SH-SY5Y (cell line): Measurements from ENCODE around the gene ANGPTL4.

Source experiments
- GATA2 ChIP-seq: IDR thresholded peaks from 2 replicates; pipeline ENCODE4 v1.6.1; 2011; ENCODE audit warnings: mild to moderate bottlenecking, low read depth, low read length
- GATA3 ChIP-seq: IDR thresholded peaks from 2 replicates; pipeline ENCODE4 v1.6.1; 2011; ENCODE audit warnings: low read depth, mild to moderate bottlenecking, low read length, moderate library complexity

The ANGPTL4 gene

GRCh38 chr19:8421484-8422461 lies 57.8 kb downstream of the ANGPTL4 start:
- TF ChIP-seq GATA3 = no peak
- no peak for TF ChIP-seq GATA2

GRCh38 chr19:8423817-8424223 lies 59.9 kb downstream of the ANGPTL4 start:
- TF ChIP-seq GATA3 (no peak), GATA2 (no peak)
